Osteocyte (in vitro differentiated cells): ENCODE results near the gene USP13. TPM values are rescaled to one million over a fixed set of nuclear protein-coding genes. Genes with fewer than 3 reads are reported as not detected.
A peak's percentile ranks its signal among the peaks of the same experiment; 100 is the strongest.

Experiments
- DNase-seq: peaks from one replicate; pipeline ENCODE4 v3.0.0; 2021; ENCODE audit warnings: mixed read lengths; ENCODE audit not compliant: unreplicated experiment; ENCODE audit errors: extremely low spot score
- H3K27ac Mint-ChIP-seq: one replicate; pipeline ENCODE4 v1.8.0; 2021; ENCODE audit warnings: mild to moderate bottlenecking, mixed read lengths; ENCODE audit not compliant: unreplicated experiment
- H3K27me3 Mint-ChIP-seq: one replicate; pipeline ENCODE4 v1.8.0; 2021; ENCODE audit warnings: mixed read lengths; ENCODE audit not compliant: unreplicated experiment
- H3K36me3 Mint-ChIP-seq: one replicate; pipeline ENCODE4 v1.8.0; 2021; ENCODE audit warnings: mixed read lengths; ENCODE audit not compliant: unreplicated experiment
- H3K4me1 Mint-ChIP-seq: one replicate; pipeline ENCODE4 v1.8.0; 2021; ENCODE audit warnings: mixed read lengths; ENCODE audit not compliant: unreplicated experiment
- H3K4me3 Mint-ChIP-seq: one replicate; pipeline ENCODE4 v1.8.0; 2021; ENCODE audit warnings: mild to moderate bottlenecking, moderate library complexity, mixed read lengths; ENCODE audit not compliant: unreplicated experiment
- H3K9me3 Mint-ChIP-seq: one replicate; pipeline ENCODE4 v1.8.0; 2021; ENCODE audit warnings: mixed read lengths; ENCODE audit not compliant: unreplicated experiment
- CTCF ChIP-seq: fragments of 200-600 bp; sonication (generic); IDR thresholded peaks from 2 replicates; pipeline ENCODE4 v1.5.0; 2021; ENCODE audit warnings: antibody characterized with exemption, mild to moderate bottlenecking, moderate library complexity
- total RNA-seq: library from RNA; stranded (reverse); gene quantifications from 2 replicates; pipeline ENCODE4 v1.2.1, GENCODE V29; 2021

USP13 gene
- total RNA-seq, 1 donor from 2014 or later, result 36.3 TPM

- no peak for TF ChIP-seq CTCF
- no peaks in the 10 kb centered on the region for H3K36me3 Mint-ChIP-seq
These were observed 13.2 kb downstream of the USP13 start for GRCh38 chr3:179666030-179666429.

GRCh38 chr3:179666436-179667035 lies 13.7 kb downstream of the USP13 start:
- H3K27ac Mint-ChIP-seq, result peak overlapping the region; percentile 39
- no peaks in the 10 kb centered on the region for H3K36me3 Mint-ChIP-seq
- no peak for TF ChIP-seq CTCF
- peaks cover 58% of the 10 kb centered on the region for H3K4me1 Mint-ChIP-seq
- H3K9me3 Mint-ChIP-seq, result no peaks in the 10 kb centered on the region
- DNase-seq, result no peak
- no peaks in the 10 kb centered on the region for H3K27me3 Mint-ChIP-seq
- H3K4me3 Mint-ChIP-seq, result no peak overlapping the region

More at GRCh38 chr3:179666030-179666429, 13.2 kb downstream of the USP13 start:
- no peaks in the 10 kb centered on the region for H3K27me3 Mint-ChIP-seq
- peaks cover 55% of the 10 kb centered on the region for H3K4me1 Mint-ChIP-seq
- H3K9me3 Mint-ChIP-seq, result no peaks in the 10 kb centered on the region
- no peak overlapping the region for H3K4me3 Mint-ChIP-seq
- DNase-seq, result no peak
- peak overlapping the region; percentile 39 for H3K27ac Mint-ChIP-seq

GRCh38 chr3:179668429-179668828 lies 15.6 kb downstream of the USP13 start:
- Mint-ChIP-seq H3K9me3 (no peaks in the 10 kb centered on the region), H3K36me3 (no peaks in the 10 kb centered on the region), H3K27ac (no peak overlapping the region), H3K27me3 (no peaks in the 10 kb centered on the region), H3K4me3 (no peak overlapping the region), H3K4me1 (peaks cover 69% of the 10 kb centered on the region)
- DNase-seq, result no peak
- TF ChIP-seq CTCF, result no peak

DNA sequence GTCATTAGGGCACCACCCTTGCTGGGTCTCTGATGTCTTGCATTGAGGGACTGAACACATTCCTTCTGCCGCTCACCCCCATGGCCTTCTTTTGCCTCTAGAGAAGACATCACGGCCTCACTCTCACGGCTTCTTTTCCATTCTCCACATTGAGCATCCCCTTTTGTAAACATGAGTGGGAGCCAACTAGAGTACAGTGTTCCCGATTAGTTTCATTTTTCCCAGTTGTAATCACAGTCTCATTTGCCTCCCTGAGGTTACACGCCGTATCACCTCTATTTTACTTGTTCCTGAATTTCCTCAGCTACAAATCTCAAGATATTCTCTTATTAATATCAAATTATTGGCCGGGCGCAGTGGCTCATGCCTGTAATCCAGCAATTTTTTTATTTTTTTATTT lies 17.5 kb downstream of the USP13 start:
- Mint-ChIP-seq H3K27ac (no peak overlapping the region), H3K4me1 (peaks cover 68% of the 10 kb centered on the region), H3K4me3 (no peak overlapping the region), H3K36me3 (no peaks in the 10 kb centered on the region), H3K27me3 (no peaks in the 10 kb centered on the region), H3K9me3 (no peaks in the 10 kb centered on the region)
- TF ChIP-seq CTCF, result no peak
- DNase-seq, result no peak

- no peaks in the 10 kb centered on the region for H3K9me3 Mint-ChIP-seq
- no peak for DNase-seq
- no peaks in the 10 kb centered on the region for H3K36me3 Mint-ChIP-seq
- H3K27ac Mint-ChIP-seq, result peak overlapping the region; percentile 72
- no peak overlapping the region for H3K4me3 Mint-ChIP-seq
- TF ChIP-seq CTCF, result no peak
- peaks cover 60% of the 10 kb centered on the region for H3K4me1 Mint-ChIP-seq
- H3K27me3 Mint-ChIP-seq, result no peaks in the 10 kb centered on the region
These were observed 18.5 kb downstream of the USP13 start for GRCh38 chr3:179671309-179671708.
